A549 (cell line): ENCODE measurements around the gene POLR2F. TPM values are rescaled to one million over a fixed set of nuclear protein-coding genes. Genes with fewer than 3 reads are reported as not detected.

ENCODE experiments used
- ATAC-seq, 2 experiments: fragments of 200-7000 bp in 1 of 2; fragments of >200 bp in 1 of 2; cut with Nextera tagmentation in 1 of 2; cut with Tn5 transposase in 1 of 2; 3 replicates each; pipeline versions ENCODE4 v1.8.0 to v1.9.1; 2018 to 2020; ENCODE audit warnings: mild to moderate bottlenecking in 1 of 2, moderate library complexity in 1 of 2
- CTCF ChIA-PET: fragments of 300-600 bp; sonication (Branson Sonifier 250); formaldehyde crosslinking; extraction: SDS; loops from one replicate; lab custom pipeline; 2021; ENCODE audit warnings: antibody characterized with exemption, inconsistent platforms; lab: Yijun Ruan, JAX
- POLR2A ChIA-PET: fragments of 350-600 bp; formaldehyde crosslinking; extraction: SDS; loops from one replicate; lab custom pipeline; 2021; ENCODE audit warnings: antibody characterized with exemption, inconsistent platforms; lab: Yijun Ruan, JAX
- DNase-seq, 2 experiments: peaks; one replicate each; pipeline versions ENCODE4 v3.0.0 to v3.0.0-alpha.2; 2011 to 2016; ENCODE audit warnings: low read depth in 1 of 2, low spot score in 1 of 2
- FAIRE-seq: peaks from 2 replicates; lab custom pipeline; 2011; peaks lifted over from hg19 to GRCh38; lab: Jason Lieb, UNC
- H3K27ac ChIP-seq, 2 experiments: fragments of >200 bp; sonication (Bioruptor Twin); formaldehyde crosslinking; 3 replicates each; pipeline ENCODE4 v1.5.1; 2016 to 2017
- H3K4me1 ChIP-seq: fragments of >200 bp; sonication (Bioruptor Twin); formaldehyde crosslinking; 3 replicates; pipeline ENCODE4 v1.6.1; 2016
- H3K4me2 ChIP-seq: fragments of >200 bp; sonication (Bioruptor Twin); formaldehyde crosslinking; 3 replicates; pipeline ENCODE4 v1.6.1; 2016
- H3K4me3 ChIP-seq: fragments of >200 bp; sonication (Bioruptor Twin); formaldehyde crosslinking; 3 replicates; pipeline ENCODE4 v1.5.1; 2016
- H3K9me3 ChIP-seq: fragments of >200 bp; sonication (Bioruptor Twin); formaldehyde crosslinking; 3 replicates; pipeline ENCODE4 v1.6.1; 2016
- ATOH8 ChIP-seq: fragments of 250-450 bp; sonication (Bioruptor Pico); IDR thresholded peaks from 2 replicates; pipeline ENCODE4 v1.5.0; 2020; ENCODE audit warnings: low read depth, mild to moderate bottlenecking, moderate library complexity
- CEBPB ChIP-seq, 2 experiments: fragments of >200 bp in 1 of 2; sonication (Bioruptor Twin) in 1 of 2; formaldehyde crosslinking in 1 of 2; IDR thresholded peaks; 2 replicates each; pipeline ENCODE4 v1.6.1; 2012 to 2016
- CHD4 ChIP-seq: fragments of 200-600 bp; sonication (generic); IDR thresholded peaks from 2 replicates; pipeline ENCODE4 v1.6.1; 2016; ENCODE audit warnings: antibody characterized with exemption, mild to moderate bottlenecking, borderline replicate concordance
- CTCF ChIP-seq: fragments of >200 bp; sonication (Bioruptor Twin); formaldehyde crosslinking; IDR thresholded peaks from 3 replicates; pipeline ENCODE4 v1.5.1; 2016
- EHMT2 ChIP-seq: fragments of 200-600 bp; sonication (generic); IDR thresholded peaks from 2 replicates; pipeline ENCODE4 v1.6.1; 2016; ENCODE audit warnings: antibody characterized with exemption, low read depth, mild to moderate bottlenecking, moderate library complexity
- FOXS1 ChIP-seq: fragments of 250-450 bp; sonication (Bioruptor Pico); IDR thresholded peaks from 2 replicates; pipeline ENCODE4 v1.5.0; 2020; ENCODE audit warnings: mild to moderate bottlenecking, moderate library complexity
- GATA3 ChIP-seq: IDR thresholded peaks from 2 replicates; pipeline ENCODE4 v1.6.1; 2012; ENCODE audit warnings: borderline replicate concordance
- HES2 ChIP-seq: fragments of >200 bp; sonication (Bioruptor Twin); formaldehyde crosslinking; IDR thresholded peaks from 2 replicates; pipeline ENCODE4 v1.6.1; 2016
- HEYL ChIP-seq: fragments of 250-450 bp; sonication (Bioruptor Pico); IDR thresholded peaks from 2 replicates; pipeline ENCODE4 v1.8.0; 2021; ENCODE audit warnings: mild to moderate bottlenecking, moderate library complexity
- HOXB13 ChIP-seq: fragments of 250-450 bp; sonication (Bioruptor Pico); IDR thresholded peaks from 2 replicates; pipeline ENCODE4 v1.5.0; 2020; ENCODE audit warnings: low read depth, mild to moderate bottlenecking, moderate library complexity
- JUN ChIP-seq, 2 experiments: fragments of >200 bp; sonication (Bioruptor Twin); formaldehyde crosslinking; IDR thresholded peaks; 2 replicates in 1 of 2; 3 replicates in 1 of 2; pipeline ENCODE4 v1.6.1; 2016 to 2017
- JUNB ChIP-seq: fragments of >200 bp; sonication (Bioruptor Twin); formaldehyde crosslinking; IDR thresholded peaks from 2 replicates; pipeline ENCODE4 v1.6.1; 2016
- MAFK ChIP-seq: fragments of 450-650 bp; IDR thresholded peaks from 2 replicates; pipeline ENCODE4 v1.6.1; 2014; ENCODE audit not compliant: partially characterized antibody
- MAZ ChIP-seq: fragments of 150-350 bp; IDR thresholded peaks from 2 replicates; pipeline ENCODE4 v1.6.1; 2014; ENCODE audit warnings: antibody characterized with exemption, low read depth, low read length, borderline replicate concordance
- MYC ChIP-seq: IDR thresholded peaks from 2 replicates; pipeline ENCODE4 v1.6.1; 2012; ENCODE audit warnings: mild to moderate bottlenecking, inconsistent platforms, low read length, improper control_type of control experiment, borderline replicate concordance
- POLR2A ChIP-seq: IDR thresholded peaks from 2 replicates; pipeline ENCODE4 v1.6.1; 2012; ENCODE audit warnings: mild to moderate bottlenecking, low read length
- RAD21 ChIP-seq, 2 experiments: fragments of >200 bp in 1 of 2; sonication (Bioruptor Twin) in 1 of 2; formaldehyde crosslinking in 1 of 2; IDR thresholded peaks in 1 of 2; conservative IDR thresholded peaks in 1 of 2; 2 replicates in 1 of 2; 3 replicates in 1 of 2; pipeline ENCODE4 v1.6.1; 2012 to 2018; ENCODE audit warnings: inconsistent platforms in 1 of 2
- RARB ChIP-seq: fragments of 250-450 bp; sonication (Bioruptor Pico); IDR thresholded peaks from 2 replicates; pipeline ENCODE4 v1.8.0; 2021; ENCODE audit warnings: mild to moderate bottlenecking, moderate library complexity
- RCOR1 ChIP-seq: fragments of 150-350 bp; IDR thresholded peaks from 2 replicates; pipeline ENCODE4 v1.6.1; 2014; ENCODE audit warnings: antibody characterized with exemption, low read length, low read depth
- REST ChIP-seq: fragments of 200-600 bp; sonication (generic); IDR thresholded peaks from 2 replicates; pipeline ENCODE4 v1.6.1; 2016; ENCODE audit warnings: antibody characterized with exemption, mild to moderate bottlenecking, moderate library complexity
- RFX5 ChIP-seq: fragments of 450-650 bp; IDR thresholded peaks from 2 replicates; pipeline ENCODE4 v1.7.1; 2014; ENCODE audit warnings: antibody characterized with exemption, mild to moderate bottlenecking, moderate library complexity
- RNF2 ChIP-seq: fragments of 200-600 bp; sonication (generic); IDR thresholded peaks from 2 replicates; pipeline ENCODE4 v1.6.1; 2016; ENCODE audit warnings: low read depth, mild to moderate bottlenecking, antibody characterized with exemption, moderate library complexity, borderline replicate concordance
- TFCP2L1 ChIP-seq: fragments of 250-450 bp; sonication (Bioruptor Pico); IDR thresholded peaks from 2 replicates; pipeline ENCODE4 v1.5.0; 2021; ENCODE audit warnings: mild to moderate bottlenecking
- TP53 ChIP-seq: fragments of 250-450 bp; sonication (Bioruptor Pico); IDR thresholded peaks from 2 replicates; pipeline ENCODE4 v1.5.0; 2021; ENCODE audit warnings: mild to moderate bottlenecking, moderate library complexity
- ZNF302 ChIP-seq: fragments of 250-450 bp; sonication (Bioruptor Pico); IDR thresholded peaks from 2 replicates; pipeline ENCODE4 v1.9.0; 2021; ENCODE audit warnings: inconsistent platforms, mild to moderate bottlenecking, moderate library complexity
- WGBS: methylation state at CpG from one replicate; pipeline ENCODE4 v1.1.6; 2017; ENCODE audit errors: missing lambda C conversion rate; 5-methylcytosine and 5-hydroxymethylcytosine counted together
- polyA plus RNA-seq, 4 experiments: library from polyadenylated mRNA; depleted of rRNA in 3 of 4; stranded (reverse); fragments of >200 nt; fragmentation: RNase III in 1 of 4; extraction: RNeasy Plus Mini Kit Qiagen cat#74134 plus additional on column Dnase treatment in 1 of 4; gene quantifications; 2 replicates in 3 of 4; 3 replicates in 1 of 4; pipeline ENCODE4 v1.2.3, GENCODE V29; 2011 to 2017

The POLR2F gene
- polyA plus RNA-seq, 2 of the 4 experiments (the other 2 are of a cell fraction) = 90.0 to 183 TPM

GRCh38 chr22:37996515-37997246 lies 43.2 kb downstream of the POLR2F start:
- no peak for TF ChIP-seq HES2
- no peak for TF ChIP-seq RCOR1
- no peak for TF ChIP-seq RAD21 (conservative IDR thresholded peaks at IDR 0.05 in 1 of 2, IDR thresholded peaks at IDR 0.05 in 1 of 2)
- TF ChIP-seq MYC = no peak
- no peak for TF ChIP-seq EHMT2
- no peak for TF ChIP-seq FOXS1
- no peak for TF ChIP-seq CTCF
- ChIA-PET POLR2A (no interaction called here), CTCF (interaction anchor here (1.8 kb wide), 1 partner anchor 45 kb away, joined by 4 read pairs; no protein-coding TSS in a partner anchor)
- Histone ChIP-seq H3K4me1 (peaks cover 13% of the 10 kb centered on the region), H3K9me3 (no peaks in the 10 kb centered on the region), H3K4me2 (no peak overlapping the region), H3K27ac (no peak overlapping the region), H3K4me3 (no peak overlapping the region)
- ATAC-seq (peak; percentile 68 to 77; a peak in 5 of 6 replicates), FAIRE-seq (no peak), DNase-seq (no peak)
- WGBS = 76% methylated on average over 6 of the region's 8 CpGs

GRCh38 chr22:37998543-37998942 lies 45.0 kb downstream of the POLR2F start:
- 73% methylated on average over 7 of the region's 7 CpGs for WGBS
- POLR2A ChIA-PET = no interaction called here

GRCh38 chr22:37999236-37999635 lies 45.7 kb downstream of the POLR2F start:
- Histone ChIP-seq H3K9me3 (no peaks in the 10 kb centered on the region), H3K4me2 (peak overlapping the region; percentile 23; the same call in 1 of the 3 replicates), H3K27ac (peak overlapping the region in 1 of 2 experiments; percentile 48; a peak in 1 of 6 replicates), H3K4me3 (no peak overlapping the region), H3K4me1 (peaks cover 13% of the 10 kb centered on the region)
- DNase-seq = no peak
- CTCF ChIA-PET = no interaction called here
- ATAC-seq = no peak
- WGBS = 80% methylated on average over 4 of the region's 10 CpGs
- FAIRE-seq = no peak
- POLR2A ChIA-PET = no interaction called here
- TF ChIP-seq GATA3 = no peak
- TF ChIP-seq MYC = no peak
- TF ChIP-seq REST = no peak
- TF ChIP-seq RCOR1 = no peak
- no peak for TF ChIP-seq MAFK
- no peak for TF ChIP-seq TFCP2L1 (CRISPR knock-in tag)
- no peak for TF ChIP-seq JUN (IDR thresholded peaks at IDR 0.05)
- TF ChIP-seq ZNF302 (CRISPR knock-in tag) = no peak
- no peak for TF ChIP-seq RFX5
- TF ChIP-seq POLR2A = no peak
- no peak for TF ChIP-seq ATOH8
- TF ChIP-seq CTCF = no peak
- no peak for TF ChIP-seq HES2
- TF ChIP-seq TP53 (CRISPR knock-in tag) = no peak
- no peak for TF ChIP-seq CEBPB (IDR thresholded peaks at IDR 0.05)
- no peak for TF ChIP-seq CHD4
- no peak for TF ChIP-seq RARB (CRISPR knock-in tag)
- TF ChIP-seq JUNB = no peak
- no peak for TF ChIP-seq RNF2

More at GRCh38 chr22:37998543-37998942, 45.0 kb downstream of the POLR2F start:
- H3K9me3 ChIP-seq = no peaks in the 10 kb centered on the region
- H3K4me2 ChIP-seq = no peak overlapping the region
- no peak for FAIRE-seq
- TF ChIP-seq HOXB13 (CRISPR knock-in tag) = no peak
- no peak for TF ChIP-seq CEBPB (IDR thresholded peaks at IDR 0.05)
- TF ChIP-seq RFX5 = no peak
- no peak for TF ChIP-seq MAZ
- TF ChIP-seq CHD4 = no peak
- TF ChIP-seq HEYL (CRISPR knock-in tag) = no peak
- TF ChIP-seq, all 56 proteins: peak for 0
- H3K4me1 ChIP-seq = peaks cover 13% of the 10 kb centered on the region
- CTCF ChIA-PET = no interaction called here
- ATAC-seq = no peak
- H3K27ac ChIP-seq = no peak overlapping the region
- DNase-seq = no peak
- H3K4me3 ChIP-seq = no peak overlapping the region
